Measurements from ENCODE around the gene OGDHL.
A peak's percentile ranks its signal among the peaks of the same experiment; 100 is the strongest.
"Not testable (repeated sequence)": the region's sequence is repeated elsewhere in the genome, so short reads cannot be mapped to it uniquely, and the experiment has no call there.

The OGDHL gene

GRCh38 chr10:49761789-49762565 lies at the start of gene OGDHL:
Gene OGDHL (minus strand): TSS chr10:49762323. CDS start chr10:49758592, 3,731 bp downstream.
- peak in 1 of 3 experiments; percentile 19 for DNase-seq (ENCODE audit: low read depth in 3 of 3)

DNA sequence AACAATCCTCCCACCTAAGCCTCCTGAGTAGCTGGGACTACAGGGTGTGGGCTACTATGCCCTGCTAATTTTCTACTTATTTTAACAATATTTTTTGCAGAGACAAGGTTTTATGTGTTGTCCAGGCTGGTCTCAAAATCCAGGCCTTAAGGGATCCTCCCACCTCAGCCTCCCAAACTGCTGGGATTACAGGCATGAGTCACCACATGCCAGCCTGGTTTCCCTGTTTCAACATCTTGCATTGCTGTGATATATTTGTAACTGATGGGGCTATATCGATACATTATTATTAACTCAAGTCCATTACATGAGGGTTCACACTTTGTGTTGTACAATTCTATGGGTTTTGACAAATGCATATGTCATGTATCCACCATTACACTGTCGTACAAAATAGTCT lies 41.9 kb upstream of the OGDHL start:
- DNase-seq (ENCODE audit: low read depth in 3 of 3), result no peak

DNA sequence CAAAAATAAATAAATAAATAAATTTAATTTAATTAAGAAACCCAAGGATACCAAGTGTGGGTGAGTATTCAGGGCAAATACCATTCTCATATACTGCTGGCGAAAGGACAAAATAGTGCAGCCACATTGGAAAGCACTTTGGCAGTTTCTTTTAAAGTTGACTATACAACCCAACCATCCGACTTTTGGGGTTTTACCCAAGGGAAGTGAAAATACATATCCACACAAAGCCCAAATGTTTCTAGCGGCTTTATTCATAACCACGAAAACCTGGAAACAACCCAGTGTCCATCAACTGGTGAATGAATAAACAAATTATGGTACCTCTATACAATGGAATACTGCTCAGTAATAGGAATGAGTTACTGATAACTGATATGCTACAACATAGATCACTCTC lies 36.2 kb upstream of the OGDHL start:
- no peak for DNase-seq (ENCODE audit: low read depth in 3 of 3)

DNA sequence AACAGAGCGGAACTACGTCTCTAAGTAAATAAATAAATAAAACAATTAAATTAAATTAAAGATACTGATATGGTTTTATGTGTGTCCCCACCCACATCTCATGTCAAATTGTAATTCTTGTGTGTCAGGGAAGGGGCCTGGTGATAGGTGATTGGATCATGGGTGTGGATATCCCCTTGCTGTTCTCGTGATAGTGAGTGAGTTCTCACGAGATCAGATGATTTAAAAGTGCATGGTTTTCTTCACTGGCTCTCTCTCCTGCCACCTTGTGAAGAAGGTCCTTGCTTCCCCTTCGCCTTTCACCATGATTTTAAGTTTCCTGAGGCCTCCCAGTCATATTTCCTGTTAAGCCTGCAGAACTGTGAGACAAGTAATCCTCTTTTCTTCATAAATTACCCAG lies 29.0 kb upstream of the OGDHL start:
- DNase-seq (ENCODE audit: low read depth in 3 of 3), result no peak

DNA sequence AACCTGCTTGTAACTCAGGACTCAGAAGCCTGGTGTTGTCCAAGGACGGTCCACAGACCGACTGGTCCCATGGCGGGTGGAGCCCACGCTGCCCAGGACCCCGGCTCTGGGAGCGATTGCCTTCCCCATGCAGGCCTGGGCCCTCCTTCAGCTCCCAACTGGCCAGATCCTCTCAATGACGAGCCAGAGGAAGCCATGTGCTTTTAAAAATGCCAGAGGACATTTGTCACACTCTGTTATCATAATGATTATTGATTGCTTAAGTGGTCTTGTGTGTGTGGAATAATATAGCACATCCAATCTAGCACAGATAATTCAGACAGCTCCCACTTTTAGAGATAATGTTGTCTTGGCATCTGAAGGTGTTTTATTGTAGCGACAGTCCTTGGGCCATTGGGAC lies 22.6 kb upstream of the OGDHL start:
- no peak for DNase-seq (ENCODE audit: low read depth in 3 of 3)

- no peak for DNase-seq (ENCODE audit: low read depth in 3 of 3)
Observed at GRCh38 chr10:49783645-49784044, 21.5 kb upstream of the OGDHL start.

GRCh38 chr10:49781247-49781646 lies 19.1 kb upstream of the OGDHL start:
- no peak for DNase-seq (ENCODE audit: low read depth in 3 of 3)

- DNase-seq (ENCODE audit: low read depth in 3 of 3), result no peak
Observed at GRCh38 chr10:49778197-49778596, 16.1 kb upstream of the OGDHL start.

DNA sequence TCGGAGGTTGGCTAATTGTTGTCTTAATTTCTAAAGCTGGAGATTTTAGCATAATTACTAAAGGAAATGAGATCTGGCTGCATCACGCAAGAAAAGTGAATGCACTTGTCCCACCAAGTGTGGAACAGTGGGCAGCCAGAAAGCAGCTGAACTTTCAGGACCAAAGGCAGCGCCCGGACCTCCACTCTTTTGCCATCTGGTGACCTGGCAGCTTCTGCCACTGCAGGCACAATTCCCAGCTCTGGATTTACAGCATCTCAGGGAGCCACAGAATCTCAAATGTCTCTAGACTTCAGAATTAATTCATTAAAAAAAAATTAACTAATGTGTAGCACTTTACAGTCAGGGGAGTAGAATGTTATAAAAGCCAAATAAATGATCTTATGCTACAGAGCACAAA lies 14.7 kb upstream of the OGDHL start:
- no peak for DNase-seq (ENCODE audit: low read depth in 3 of 3)

GRCh38 chr10:49775014-49775413 lies 12.9 kb upstream of the OGDHL start:
- no peak for DNase-seq (ENCODE audit: low read depth in 3 of 3)

- DNase-seq (ENCODE audit: low read depth in 3 of 3), result not testable (repeated sequence)
Observed at GRCh38 chr10:49772944-49773343, 10.8 kb upstream of the OGDHL start.

DNA sequence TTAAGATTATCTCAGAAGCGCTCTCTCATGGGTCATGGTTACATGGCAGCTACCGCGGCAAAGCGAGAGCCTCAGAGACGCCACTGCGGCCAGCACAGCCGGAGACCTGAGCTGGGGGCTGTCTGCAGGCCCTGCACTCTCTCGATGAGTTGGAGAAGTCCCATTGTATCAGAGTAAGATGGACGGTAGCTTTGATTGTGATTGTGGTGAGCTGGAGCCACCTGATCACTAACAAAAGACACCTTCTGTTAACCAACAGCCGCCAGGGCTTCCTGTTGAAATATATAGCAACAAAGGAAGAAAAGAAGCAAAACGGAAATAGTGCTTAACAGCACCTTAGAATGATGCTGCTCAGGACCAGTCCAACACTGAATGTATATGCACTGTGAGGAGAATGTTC lies 8.9 kb upstream of the OGDHL start:
- not testable (repeated sequence) for DNase-seq (ENCODE audit: low read depth in 3 of 3)

DNA sequence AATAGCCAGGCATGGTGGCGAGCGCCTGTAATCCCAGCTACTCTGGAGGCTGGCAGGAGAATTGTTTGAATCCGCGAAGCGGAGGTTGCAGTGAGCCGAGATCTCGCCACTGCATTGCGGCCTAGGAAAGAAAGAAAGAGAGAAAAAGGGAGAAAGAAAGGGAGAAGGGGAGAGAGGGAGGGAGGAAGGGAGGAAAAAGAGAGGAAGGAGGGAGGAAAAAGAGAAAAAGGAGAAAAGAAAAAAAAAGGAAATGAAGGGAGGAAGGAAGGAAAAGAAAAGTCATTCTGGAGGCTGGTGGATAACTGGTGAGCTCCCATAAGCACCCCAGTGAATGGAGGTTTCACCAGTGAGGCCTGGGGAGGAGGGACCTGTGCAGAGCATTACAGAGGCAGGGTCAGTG lies 7.6 kb upstream of the OGDHL start:
- no peak for DNase-seq (ENCODE audit: low read depth in 3 of 3)

DNA sequence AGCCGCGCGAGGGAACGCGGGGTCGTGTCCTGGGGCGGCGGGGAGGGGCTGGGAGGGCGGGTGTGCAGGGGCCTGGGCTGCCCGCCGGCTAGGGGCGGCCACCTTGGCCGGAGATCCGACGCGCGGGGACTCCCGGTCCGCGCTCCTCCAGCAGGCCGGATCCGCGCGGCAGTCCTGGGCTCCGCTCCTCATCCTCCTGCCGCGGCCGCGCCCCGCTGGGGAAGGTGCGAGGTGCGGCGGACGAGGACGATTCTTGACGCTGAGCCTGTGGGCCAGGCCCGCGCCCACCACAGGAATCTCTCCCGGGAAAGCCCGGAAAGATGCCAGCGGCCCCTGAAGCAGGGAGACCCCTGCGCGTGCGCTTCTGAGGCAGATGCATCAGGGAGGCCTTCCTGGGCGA lies 6.6 kb upstream of the OGDHL start:
- DNase-seq (ENCODE audit: low read depth in 3 of 3), result no peak

GRCh38 chr10:49768329-49768728 lies 6.2 kb upstream of the OGDHL start:
- no peak for DNase-seq (ENCODE audit: low read depth in 3 of 3)

GRCh38 chr10:49767752-49768151 lies 5.6 kb upstream of the OGDHL start:
- no peak for DNase-seq (ENCODE audit: low read depth in 3 of 3)

DNA sequence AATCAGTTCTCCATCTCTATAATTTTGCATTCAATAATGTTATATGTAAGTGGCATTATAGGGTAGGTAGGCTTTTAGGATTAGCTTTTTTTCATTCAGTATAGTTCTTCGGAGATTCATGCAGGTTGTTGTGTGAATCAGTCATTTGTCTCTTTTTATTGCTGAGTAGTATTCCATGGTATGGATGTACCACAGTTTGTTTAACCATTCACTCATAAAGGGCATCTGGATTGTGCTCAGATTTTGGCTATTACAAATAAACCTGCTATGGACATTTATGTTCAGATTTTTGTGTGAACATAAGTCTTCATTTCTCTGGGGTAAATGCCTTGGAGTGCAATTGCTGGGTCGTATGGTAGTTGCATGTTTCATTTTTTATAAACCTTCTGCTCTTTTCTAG lies 4.4 kb upstream of the OGDHL start:
- DNase-seq (ENCODE audit: low read depth in 3 of 3), result no peak

DNA sequence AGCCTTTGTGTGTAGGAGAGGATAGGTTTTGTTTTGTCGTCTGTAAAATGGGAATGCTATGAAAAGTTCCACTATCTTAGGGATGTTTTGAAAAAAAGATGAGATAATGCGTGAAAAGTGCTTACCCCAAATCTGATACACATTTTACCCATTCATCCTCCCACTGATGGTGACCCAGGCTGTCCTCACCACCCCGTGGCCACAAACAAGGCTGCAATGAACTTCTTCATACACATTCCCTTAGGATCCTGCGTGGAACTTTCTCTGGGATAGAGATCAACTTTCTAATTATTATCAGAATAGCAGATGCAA lies 399 bp upstream of the OGDHL start:
- no peak for DNase-seq (ENCODE audit: low read depth in 3 of 3)

DNA sequence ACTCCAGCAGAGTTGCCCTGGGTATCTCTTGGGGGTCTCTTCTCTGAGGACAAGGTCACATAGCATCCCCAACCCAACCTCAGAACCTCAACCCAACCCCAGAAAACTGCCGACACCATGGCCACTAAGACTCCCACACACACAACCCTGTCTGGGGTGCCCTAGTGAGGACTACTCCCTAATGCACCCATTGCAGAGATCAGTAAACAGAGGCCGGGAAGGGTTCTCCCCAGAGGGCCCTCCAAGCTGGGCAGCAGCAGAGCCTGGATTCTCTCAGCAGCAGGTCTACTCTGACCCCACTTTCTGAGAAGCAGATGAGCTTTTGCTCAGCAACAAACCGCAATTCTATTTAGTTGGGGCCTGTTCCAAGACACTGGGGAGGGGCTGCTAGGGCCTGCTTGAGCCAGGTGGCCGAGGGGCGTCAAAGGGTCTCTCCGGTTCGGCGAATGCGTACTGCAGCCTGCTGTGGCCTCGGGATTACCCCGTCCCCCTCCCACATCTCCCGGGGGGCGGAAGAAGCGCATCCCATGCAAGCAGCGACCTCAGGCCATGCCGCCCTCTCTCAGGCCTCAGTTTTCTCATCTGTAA lies 828 bp downstream of the OGDHL start:
- no peak for DNase-seq (ENCODE audit: low read depth in 3 of 3)

DNA sequence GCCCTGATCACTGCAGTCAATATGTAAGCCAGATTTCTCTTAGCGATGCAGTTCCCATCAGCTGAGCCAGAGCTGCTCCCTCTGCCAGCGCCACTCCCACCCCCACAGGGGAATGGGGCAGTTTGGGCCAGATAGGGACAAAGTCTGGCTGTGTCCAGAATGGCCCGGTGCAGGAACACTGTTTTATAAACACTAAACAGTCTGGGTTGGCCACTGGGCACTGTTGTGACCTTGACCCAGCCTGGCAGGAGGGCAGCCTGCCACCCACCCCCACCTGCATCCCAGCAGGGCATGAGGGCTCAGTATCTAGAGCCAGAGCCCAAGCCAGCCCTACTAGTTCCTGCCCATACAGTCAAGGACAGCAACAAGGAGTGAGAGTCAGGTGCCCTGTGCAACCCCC lies 1.3 kb downstream of the OGDHL start:
- no peak for DNase-seq (ENCODE audit: low read depth in 3 of 3)

GRCh38 chr10:49759787-49760551 lies 2.2 kb downstream of the OGDHL start:
- DNase-seq (ENCODE audit: low read depth in 3 of 3), result no peak

GRCh38 chr10:49758249-49758930 lies 3.7 kb downstream of the OGDHL start:
- no peak for DNase-seq (ENCODE audit: low read depth in 3 of 3)

- DNase-seq (ENCODE audit: low read depth in 3 of 3), result no peak
Observed at GRCh38 chr10:49756641-49757040, 5.5 kb downstream of the OGDHL start.

Data from stimulated activated CD4-positive, alpha-beta T cell treated with anti-CD3 and anti-CD28 coated beads, TNF-alpha, amount 100 ng/mL, for 4 hours (primary cell).